ENCODE data around the gene LRMDA.

The LRMDA gene

GRCh38 chr10:75852851-75853484 lies 421.5 kb downstream of the LRMDA start:
- DNase-seq = no peak

DNA sequence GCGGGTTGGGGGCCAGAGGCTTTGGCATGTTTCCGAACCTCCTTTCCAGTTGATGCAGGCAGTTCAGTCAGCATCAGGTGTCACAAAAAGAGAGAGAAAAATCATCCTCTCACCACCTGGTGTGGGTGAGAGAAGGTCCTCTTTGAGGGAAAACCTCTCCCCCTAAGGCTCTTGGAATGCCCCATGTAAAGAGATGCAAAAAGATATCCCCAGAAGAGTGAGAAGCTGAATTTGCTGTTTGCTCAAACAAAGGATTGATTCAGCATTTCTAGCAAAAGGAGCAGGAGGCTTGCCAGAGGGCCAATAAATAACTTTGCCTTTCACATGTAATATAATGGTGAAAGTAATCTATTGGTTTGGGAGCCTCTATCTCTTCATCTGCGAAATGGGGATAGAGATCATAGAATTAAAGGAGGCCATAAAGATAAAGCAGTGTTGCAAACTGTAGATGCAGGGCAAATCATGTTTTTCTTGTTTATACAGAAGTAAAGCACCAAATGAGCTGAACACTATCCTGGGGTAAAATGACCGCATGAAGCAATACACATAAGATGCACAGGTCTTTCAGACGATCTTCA lies 425.9 kb downstream of the LRMDA start:
- DNase-seq = no peak

GRCh38 chr10:75857896-75858295 lies 426.5 kb downstream of the LRMDA start:
- no peak for DNase-seq

DNA sequence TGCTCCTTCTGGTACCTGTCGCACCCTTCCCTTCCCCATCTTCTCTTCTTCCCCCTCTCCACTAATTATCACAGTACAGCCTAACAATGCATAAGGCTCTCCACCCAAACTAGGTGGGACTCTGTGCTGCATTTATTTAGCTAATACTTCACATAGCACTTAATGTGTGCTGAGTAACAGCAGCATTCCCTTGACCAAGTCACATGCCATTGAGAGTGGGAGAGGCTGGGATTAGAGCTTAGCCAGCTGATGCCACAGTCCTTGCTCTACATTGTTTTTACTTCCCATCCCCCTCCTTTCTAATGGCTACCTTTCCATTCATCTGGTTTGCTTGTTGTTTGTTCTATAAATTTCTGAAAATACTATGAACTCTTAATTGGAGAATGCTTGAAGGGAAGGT lies 426.9 kb downstream of the LRMDA start:
- no peak for DNase-seq

- DNase-seq = no peak
Measured at GRCh38 chr10:75859141-75859540, 427.7 kb downstream of the LRMDA start.

DNA sequence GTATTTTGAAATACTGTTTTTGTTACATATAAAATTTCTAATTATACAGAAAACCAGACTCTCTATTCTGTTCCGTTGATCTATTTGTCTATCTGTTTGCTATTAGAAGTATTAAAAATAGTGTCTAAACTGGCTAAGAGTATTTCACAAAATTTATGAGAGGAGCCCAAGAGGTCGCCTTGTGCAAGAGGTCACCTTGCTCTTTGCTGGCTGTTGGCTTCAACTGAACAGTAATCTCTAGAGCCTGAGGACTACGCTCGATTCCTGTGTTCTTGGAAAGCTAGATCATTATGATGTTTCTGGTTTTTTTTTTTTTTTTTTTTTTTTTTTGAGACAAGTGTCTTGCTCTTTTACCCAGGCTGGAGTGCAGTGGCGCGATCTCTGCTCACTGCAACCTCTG lies 428.6 kb downstream of the LRMDA start:
- DNase-seq = no peak

GRCh38 chr10:75861582-75861981 lies 430.2 kb downstream of the LRMDA start:
- DNase-seq = no peak

DNA sequence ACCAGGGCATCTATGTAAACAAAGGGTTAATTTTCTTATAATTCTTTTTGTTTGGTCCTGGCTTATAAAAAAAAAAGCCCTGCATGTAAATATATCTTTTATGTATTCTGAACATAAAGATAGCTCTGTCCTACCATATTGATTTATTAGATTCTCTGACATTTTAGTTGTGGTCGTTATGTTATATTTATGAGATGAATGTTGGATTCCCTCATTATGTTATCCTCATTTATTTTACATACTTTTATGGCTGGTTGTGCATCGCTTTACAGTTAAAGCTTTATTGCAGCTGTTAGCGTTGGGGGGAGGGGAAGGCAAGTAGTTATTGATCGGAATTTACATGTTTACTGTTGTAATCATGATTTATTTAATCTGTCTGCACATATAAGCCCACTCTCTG lies 431.5 kb downstream of the LRMDA start:
- DNase-seq = no peak

GRCh38 chr10:75864717-75865116 lies 433.3 kb downstream of the LRMDA start:
- no peak for DNase-seq

DNA sequence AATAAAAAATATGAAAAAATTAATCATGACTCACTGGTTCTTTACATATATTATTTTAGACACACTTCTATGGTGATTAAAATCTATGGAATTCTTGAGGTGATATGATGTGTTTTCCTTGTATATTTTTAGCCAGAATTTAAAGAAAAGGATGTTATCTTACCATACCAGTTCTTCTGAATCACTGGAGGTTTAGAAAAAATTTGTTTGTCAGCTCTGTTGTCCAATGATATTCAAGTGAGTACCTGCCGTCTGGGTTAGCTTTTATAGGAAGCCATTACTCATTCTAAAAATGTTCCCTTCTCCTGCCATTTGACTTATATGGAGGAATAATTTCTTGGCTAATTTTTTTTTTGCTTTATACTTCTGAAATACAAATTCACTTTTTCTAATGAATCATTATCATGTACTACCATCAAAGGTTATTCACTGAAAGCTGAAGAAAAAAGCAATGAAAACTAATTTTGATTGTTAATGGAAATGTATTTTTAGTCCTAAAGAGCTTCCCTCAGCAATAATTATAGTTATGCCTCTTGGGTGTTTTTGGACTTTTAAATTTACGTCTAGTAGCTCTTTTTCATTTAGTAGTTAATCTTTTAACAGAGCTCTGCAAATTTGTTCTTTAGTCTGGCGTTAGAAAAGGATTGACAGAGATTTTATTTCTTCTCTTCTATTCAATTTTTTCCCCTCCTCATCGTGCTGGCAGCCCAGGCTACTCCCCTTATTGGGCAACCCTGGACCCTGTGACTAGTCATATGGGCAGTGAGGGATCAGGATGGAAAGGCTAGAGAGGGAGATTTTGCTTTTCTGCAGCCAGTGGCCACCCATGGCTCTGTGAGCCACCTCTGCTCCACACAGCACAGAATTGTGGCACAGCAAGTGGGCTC lies 434.2 kb downstream of the LRMDA start:
- no peak for DNase-seq

GRCh38 chr10:75866300-75866625 lies 434.8 kb downstream of the LRMDA start:
- no peak for DNase-seq

DNA sequence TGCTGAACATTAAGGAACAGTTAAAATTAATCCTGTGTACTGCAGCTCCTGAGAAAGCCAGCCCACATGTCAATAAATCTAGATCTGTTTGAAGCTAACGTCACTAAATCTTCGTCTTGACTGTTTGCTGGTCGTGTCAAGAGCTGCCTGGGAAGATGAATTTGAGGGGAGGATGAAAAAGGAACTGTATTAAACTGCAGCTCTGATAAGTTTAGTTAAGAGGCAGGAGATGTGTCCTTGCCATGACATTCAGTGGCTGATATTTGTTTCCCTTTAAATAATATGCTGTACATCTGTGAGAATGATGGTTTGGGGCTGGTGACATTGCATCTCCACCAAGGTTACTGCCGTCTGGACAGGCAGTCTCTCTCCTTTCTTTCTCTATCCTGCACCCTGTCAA lies 435.3 kb downstream of the LRMDA start:
- DNase-seq = no peak

- DNase-seq = no peak
Measured at GRCh38 chr10:75868574-75868973, 437.1 kb downstream of the LRMDA start.

GRCh38 chr10:75870039-75870645 lies 438.7 kb downstream of the LRMDA start:
- DNase-seq = no peak

DNA sequence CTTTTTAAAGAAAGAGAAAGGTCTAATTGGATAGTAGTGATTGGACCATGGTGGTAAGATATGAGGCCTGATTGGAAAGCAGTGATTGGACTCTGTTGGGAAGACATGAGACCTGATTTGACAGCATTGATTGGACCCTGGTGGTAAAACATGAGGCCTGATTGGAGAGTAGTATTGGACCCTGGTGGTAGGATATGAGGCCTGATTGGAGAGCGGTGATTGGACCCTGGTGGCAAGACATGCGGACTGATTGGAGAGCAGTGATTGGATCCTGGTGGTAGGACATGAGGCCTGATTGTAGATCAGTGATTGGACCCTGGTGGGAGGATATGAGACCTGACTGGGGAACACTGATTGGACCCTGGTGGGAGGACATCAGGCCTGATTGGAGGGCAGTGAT lies 444.3 kb downstream of the LRMDA start:
- DNase-seq = no peak

GRCh38 chr10:75876710-75877109 lies 445.3 kb downstream of the LRMDA start:
- DNase-seq = no peak

GRCh38 chr10:75877877-75878276 lies 446.5 kb downstream of the LRMDA start:
- no peak for DNase-seq

DNA sequence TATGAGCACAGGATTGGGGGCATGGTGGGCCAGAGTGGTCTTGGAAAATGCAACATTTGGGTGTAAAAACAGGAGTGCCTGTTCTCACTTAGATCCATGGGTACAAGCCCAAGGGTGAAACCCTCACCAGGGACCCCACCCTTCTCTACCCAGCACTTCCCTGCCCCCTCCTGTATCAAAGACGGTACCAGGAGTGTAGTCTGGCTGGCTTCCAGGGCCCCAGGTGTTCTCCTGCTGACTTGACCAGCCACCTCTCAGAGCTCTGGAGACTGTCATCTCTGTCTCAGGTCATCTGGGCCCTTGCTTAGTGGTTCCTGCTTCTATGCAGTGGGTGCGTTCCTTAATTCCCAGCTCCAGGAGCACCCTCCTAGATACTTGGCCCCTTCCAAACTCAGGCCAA lies 447.2 kb downstream of the LRMDA start:
- DNase-seq = no peak

DNA sequence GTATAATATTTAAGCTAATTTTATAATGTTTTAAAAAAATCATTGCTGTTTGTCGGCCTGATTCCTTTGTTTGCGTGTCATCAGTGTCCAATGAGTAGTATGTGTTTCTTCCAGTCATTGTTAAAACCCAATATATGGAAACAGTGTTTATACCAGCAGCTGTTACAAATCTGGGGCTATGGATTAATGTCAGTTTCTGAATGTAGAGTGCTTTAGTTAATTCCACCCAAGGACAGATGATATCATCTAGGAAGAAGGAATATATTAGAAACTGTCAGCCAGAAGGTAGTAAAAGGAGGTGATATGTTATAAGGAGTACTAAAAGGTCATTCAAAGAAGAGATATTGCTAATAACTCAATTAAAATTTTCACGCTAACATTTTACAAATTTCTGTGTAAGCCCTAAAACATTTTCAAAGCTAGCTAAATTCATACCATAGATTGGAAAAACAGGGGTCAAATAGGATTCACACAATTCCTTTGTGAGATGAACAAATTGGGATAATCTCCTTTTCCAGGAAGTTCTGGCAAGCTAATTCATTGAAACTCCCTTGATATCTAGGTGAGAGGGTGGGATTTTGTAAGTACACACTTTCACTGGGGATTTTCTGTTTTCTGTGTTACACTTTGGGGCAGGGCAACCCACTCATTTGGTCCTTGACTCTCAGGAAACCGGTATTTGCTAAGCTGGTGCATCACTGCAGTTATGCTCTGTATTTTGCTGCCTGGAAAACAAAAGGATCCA lies 448.8 kb downstream of the LRMDA start:
- DNase-seq = no peak

DNA sequence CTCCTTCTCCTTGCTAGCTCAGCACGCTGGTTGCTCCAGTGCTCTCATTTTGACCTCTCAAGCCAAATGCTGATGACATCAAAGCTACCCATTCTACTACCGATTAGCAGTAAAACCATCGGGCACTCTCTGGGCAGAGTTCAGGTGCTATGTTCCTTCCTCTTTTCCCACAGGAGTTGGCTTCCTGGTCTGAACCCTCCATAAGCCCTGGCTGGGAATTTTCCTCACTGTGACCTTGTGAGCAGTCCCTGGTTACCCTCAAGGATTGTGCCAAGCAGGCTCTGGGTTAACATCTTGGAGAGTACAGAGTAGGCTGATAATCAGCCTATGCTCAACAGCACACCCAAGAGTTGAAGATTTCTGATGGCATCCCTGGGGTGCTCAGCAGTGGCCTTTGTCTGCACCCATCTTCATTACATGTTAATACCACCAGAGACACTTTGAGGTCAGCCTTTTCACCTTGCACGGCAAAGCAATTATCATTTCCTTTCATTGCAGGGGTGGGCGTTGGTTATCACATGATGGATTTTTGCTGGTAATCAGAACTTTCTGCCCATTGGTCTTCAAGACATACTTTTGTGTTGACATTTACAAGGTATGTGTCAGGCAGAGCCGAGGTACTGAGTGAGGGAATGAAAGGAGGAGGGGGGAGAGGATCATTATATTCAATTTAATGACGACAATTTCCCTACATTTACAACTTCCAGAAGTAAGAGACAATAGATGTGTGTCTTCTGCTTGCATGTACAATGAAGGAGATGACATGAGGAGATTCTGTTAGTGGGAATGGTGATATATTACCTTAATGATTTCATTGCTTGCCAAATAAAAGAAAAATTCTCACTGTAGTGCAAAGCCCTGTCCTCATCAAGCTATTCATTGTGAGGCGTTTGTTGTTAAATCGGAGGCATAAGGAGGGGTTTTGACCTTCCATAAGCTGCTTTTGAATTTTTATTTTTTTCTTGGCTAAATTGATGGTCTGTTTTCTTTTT lies 452.0 kb downstream of the LRMDA start:
- DNase-seq = no peak

DNA sequence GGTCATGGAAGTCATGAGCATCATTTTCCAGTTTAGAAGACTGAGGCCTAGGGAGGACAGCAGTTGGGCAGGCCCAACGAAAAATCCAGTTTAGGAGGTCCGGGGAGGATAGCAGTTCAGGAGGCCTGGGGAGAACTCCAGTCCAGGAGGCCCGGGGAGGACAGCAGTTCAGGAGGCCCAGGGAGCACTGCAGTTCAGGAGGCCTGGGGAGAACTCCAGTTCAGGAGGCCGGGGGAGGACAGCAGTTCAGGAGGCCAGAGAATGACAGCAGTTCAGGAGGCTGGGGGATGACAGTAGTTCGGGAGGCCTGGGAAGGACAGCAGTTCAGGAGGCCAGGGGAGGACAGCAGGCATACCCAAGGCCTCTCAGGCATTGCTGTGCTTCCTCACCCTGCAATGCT lies 453.4 kb downstream of the LRMDA start:
- DNase-seq = no peak

DNA sequence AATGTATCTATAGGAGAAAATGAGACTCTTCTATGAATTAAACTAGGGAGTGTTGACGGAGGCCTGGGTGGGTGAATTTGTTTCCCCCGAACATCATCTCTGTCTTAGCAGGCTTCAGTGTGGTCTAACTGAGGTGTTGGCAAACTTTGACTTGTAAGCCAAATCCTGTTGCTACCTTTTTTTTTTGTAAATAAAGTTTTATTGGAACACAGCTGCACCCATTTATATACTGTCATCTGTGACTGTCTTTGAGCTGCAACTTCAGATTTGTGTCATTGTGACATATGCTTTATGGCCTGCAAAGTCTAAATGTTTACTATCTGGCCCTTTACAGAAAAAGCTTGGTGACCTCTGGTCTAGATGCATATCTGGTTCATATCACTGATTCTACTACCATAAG lies 455.9 kb downstream of the LRMDA start:
- no peak for DNase-seq

All from hippocampal formation (tissue), 2 donors.